ENCODE results near the gene EFS. TPM values are rescaled to one million over a fixed set of nuclear protein-coding genes. Genes with fewer than 3 reads are reported as not detected.
A peak's percentile ranks its signal among the peaks of the same experiment; 100 is the strongest.
"Not testable (repeated sequence)": the region's sequence is repeated elsewhere in the genome, so short reads cannot be mapped to it uniquely, and the experiment has no call there.

The EFS gene
- total RNA-seq, 1 experiment from 2014 or later, result not detected

DNA sequence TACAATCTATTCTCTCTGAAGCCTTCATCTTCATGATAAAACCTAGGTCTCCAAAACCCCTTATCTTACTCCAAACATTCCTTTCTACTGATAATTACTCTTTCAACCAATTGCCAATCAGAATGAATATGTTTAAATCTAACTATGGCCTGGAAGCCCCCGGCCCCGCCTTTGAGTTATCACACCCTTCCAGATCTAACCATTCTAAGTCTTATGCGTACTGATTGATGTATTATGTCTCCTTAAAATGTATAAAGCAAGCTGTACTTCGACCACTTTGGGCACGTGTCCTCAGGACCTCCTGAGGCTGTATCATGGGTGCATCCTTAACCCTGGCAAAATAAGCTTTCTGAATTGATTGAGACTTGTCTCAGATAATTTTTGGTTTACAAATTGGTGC lies 29.3 kb downstream of the EFS start:
- H3K4me3 Mint-ChIP-seq (ENCODE audit: unreplicated experiment), result no peak overlapping the region
- no peak for DNase-seq (ENCODE audit: unreplicated experiment)

GRCh38 chr14:23327947-23328744 lies 36.8 kb downstream of the EFS start:
- TF ChIP-seq, protein P1, sequence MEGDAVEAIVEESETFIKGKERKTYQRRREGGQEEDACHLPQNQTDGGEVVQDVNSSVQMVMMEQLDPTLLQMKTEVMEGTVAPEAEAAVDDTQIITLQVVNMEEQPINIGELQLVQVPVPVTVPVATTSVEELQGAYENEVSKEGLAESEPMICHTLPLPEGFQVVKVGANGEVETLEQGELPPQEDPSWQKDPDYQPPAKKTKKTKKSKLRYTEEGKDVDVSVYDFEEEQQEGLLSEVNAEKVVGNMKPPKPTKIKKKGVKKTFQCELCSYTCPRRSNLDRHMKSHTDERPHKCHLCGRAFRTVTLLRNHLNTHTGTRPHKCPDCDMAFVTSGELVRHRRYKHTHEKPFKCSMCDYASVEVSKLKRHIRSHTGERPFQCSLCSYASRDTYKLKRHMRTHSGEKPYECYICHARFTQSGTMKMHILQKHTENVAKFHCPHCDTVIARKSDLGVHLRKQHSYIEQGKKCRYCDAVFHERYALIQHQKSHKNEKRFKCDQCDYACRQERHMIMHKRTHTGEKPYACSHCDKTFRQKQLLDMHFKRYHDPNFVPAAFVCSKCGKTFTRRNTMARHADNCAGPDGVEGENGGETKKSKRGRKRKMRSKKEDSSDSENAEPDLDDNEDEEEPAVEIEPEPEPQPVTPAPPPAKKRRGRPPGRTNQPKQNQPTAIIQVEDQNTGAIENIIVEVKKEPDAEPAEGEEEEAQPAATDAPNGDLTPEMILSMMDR (IDR thresholded peaks at IDR 0.05; ENCODE audit: unreplicated experiment), result peak; percentile 80
- peaks cover 11% of the 10 kb centered on the region for H3K4me1 Mint-ChIP-seq (ENCODE audit: insufficient read depth, unreplicated experiment)
- H3K36me3 Mint-ChIP-seq (ENCODE audit: insufficient read depth, unreplicated experiment), result peaks cover 52% of the 10 kb centered on the region
- no peaks in the 10 kb centered on the region for H3K27me3 Mint-ChIP-seq (ENCODE audit: insufficient read depth, unreplicated experiment)
- no peak overlapping the region for H3K4me3 Mint-ChIP-seq (ENCODE audit: unreplicated experiment)
- intact Hi-C loops (cut with micrococcal nuclease), result loop anchor here (1.0 to 2.0 kb wide), 4 partner anchors 34 to 235 kb away; no protein-coding TSS in a partner anchor
- no peaks in the 10 kb centered on the region for H3K9me3 Mint-ChIP-seq (ENCODE audit: unreplicated experiment)
- no TSS peak for BruUV-seq (replicated peaks)
- ChIA-PET POLR2A (interaction anchor here (1.2 to 2.7 kb wide), 4 partner anchors 8 to 54 kb away, joined by 3 to 12 read pairs (median 4); partner anchors contain the start of genes BCL2L2 and PPP1R3E), CTCF (interaction anchor here (0.6 to 4.8 kb wide), 15 partner anchors 14 to 261 kb away, joined by 3 to 62 read pairs (median 4); partner anchors contain the start of gene CMTM5)
- DNase-seq (ENCODE audit: unreplicated experiment), result peak; percentile 78
- H3K27ac Mint-ChIP-seq (ENCODE audit: low read depth, unreplicated experiment), result no peak overlapping the region

More for the DNA sequence above, 29.3 kb downstream of the EFS start:
- ChIA-PET CTCF (interaction anchor here (1.4 to 1.6 kb wide), 3 partner anchors 9 to 44 kb away, joined by 3 to 9 read pairs (median 3); no protein-coding TSS in a partner anchor), POLR2A (interaction anchor here (1.2 kb wide), 2 partner anchors 8 to 14 kb away, joined by 3 to 4 read pairs; partner anchors contain the start of gene PABPN1)
- Mint-ChIP-seq H3K9me3 (ENCODE audit: unreplicated experiment) (no peaks in the 10 kb centered on the region), H3K27ac (ENCODE audit: low read depth, unreplicated experiment) (no peak overlapping the region), H3K27me3 (ENCODE audit: insufficient read depth, unreplicated experiment) (no peaks in the 10 kb centered on the region), H3K4me1 (ENCODE audit: insufficient read depth, unreplicated experiment) (no peaks in the 10 kb centered on the region), H3K36me3 (ENCODE audit: insufficient read depth, unreplicated experiment) (no peaks in the 10 kb centered on the region)
- intact Hi-C loops (cut with micrococcal nuclease), result no loop called here
- TF ChIP-seq, protein P1 (IDR thresholded peaks at IDR 0.05; ENCODE audit: unreplicated experiment), result no peak
- BruUV-seq (replicated peaks), result no TSS peak

DNA sequence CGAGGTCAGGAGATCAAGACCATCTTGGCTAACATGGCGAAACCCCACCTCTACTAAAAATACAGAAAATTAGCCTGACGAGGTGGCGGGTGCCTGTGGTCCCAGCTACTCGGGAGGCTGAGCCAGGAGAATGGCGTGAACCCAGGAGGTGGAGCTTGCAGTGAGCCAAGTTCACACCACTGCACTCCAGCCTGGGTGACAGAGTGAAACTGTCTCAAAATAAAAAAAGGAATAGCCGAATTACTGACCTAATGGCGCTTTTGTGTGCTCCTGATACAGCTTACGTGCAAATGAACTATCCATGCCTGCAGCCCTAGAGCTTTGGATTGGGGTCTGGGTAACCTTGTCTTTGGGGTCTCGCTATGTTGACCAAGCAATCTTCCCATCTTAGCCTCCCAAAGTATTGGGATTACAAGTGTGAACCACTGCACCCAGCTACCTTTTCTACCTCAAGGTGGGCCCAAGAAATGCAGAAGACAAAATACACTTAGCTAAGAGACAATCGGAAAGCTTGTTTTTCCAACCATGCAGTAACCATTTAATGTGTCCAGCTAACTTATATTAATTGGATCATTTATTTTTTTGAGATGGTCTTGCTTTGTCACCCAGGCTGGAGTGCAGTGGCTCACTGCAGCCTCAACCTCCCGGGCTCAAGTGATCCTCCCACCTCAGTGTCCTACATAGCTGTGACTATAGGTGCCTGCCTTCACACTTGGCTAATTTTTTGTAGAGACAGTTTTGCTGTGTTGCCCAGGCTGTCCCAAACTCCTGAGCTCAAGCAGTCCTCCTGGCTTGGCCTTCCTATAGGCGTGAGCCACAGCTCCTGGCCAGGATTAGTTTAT lies 38.3 kb downstream of the EFS start:
- intact Hi-C loops (cut with micrococcal nuclease), result no loop called here
- Mint-ChIP-seq H3K4me1 (ENCODE audit: insufficient read depth, unreplicated experiment) (peaks cover 16% of the 10 kb centered on the region), H3K9me3 (ENCODE audit: unreplicated experiment) (no peaks in the 10 kb centered on the region), H3K27me3 (ENCODE audit: insufficient read depth, unreplicated experiment) (no peaks in the 10 kb centered on the region), H3K27ac (ENCODE audit: low read depth, unreplicated experiment) (no peak overlapping the region), H3K4me3 (ENCODE audit: unreplicated experiment) (no peak overlapping the region), H3K36me3 (ENCODE audit: insufficient read depth, unreplicated experiment) (peaks cover 67% of the 10 kb centered on the region)
- no peak for DNase-seq (ENCODE audit: unreplicated experiment)
- BruUV-seq (replicated peaks), result no TSS peak
- ChIA-PET CTCF (interaction anchor here (0.5 to 4.8 kb wide), 24 partner anchors 9 to 289 kb away, joined by 3 to 62 read pairs (median 5); partner anchors contain the start of genes CMTM5, HOMEZ and IL25), POLR2A (interaction anchor here (0.7 to 2.7 kb wide), 6 partner anchors 9 to 121 kb away, joined by 3 to 12 read pairs (median 4); partner anchors contain the start of genes BCL2L2 and PPP1R3E)
- TF ChIP-seq, protein P1 (IDR thresholded peaks at IDR 0.05; ENCODE audit: unreplicated experiment), result no peak

- peaks cover 16% of the 10 kb centered on the region for H3K4me1 Mint-ChIP-seq (ENCODE audit: insufficient read depth, unreplicated experiment)
- H3K27ac Mint-ChIP-seq (ENCODE audit: low read depth, unreplicated experiment); H3K27me3 Mint-ChIP-seq (ENCODE audit: insufficient read depth, unreplicated experiment); H3K9me3 Mint-ChIP-seq (ENCODE audit: unreplicated experiment); BruUV-seq (replicated peaks); intact Hi-C loops (cut with micrococcal nuclease); H3K4me3 Mint-ChIP-seq (ENCODE audit: unreplicated experiment); DNase-seq (ENCODE audit: unreplicated experiment): not testable (repeated sequence)
- H3K36me3 Mint-ChIP-seq (ENCODE audit: insufficient read depth, unreplicated experiment), result peaks cover 75% of the 10 kb centered on the region
- CTCF ChIA-PET, result interaction anchor here (0.6 to 4.8 kb wide), 9 partner anchors 10 to 306 kb away, joined by 3 to 62 read pairs (median 5); partner anchors contain the start of gene HOMEZ
- POLR2A ChIA-PET, result interaction anchor here (0.7 to 2.7 kb wide), 3 partner anchors 23 to 120 kb away, joined by 3 to 12 read pairs (median 3); partner anchors contain the start of gene PPP1R3E
Measured at GRCh38 chr14:23325746-23326145, 39.2 kb downstream of the EFS start.
